Hippocampal formation (tissue), 2 donors: ENCODE data around the gene CAMTA1.

Experiments
- DNase-seq, 2 donors: peaks; one replicate each; lab custom pipeline; 2025; lab: John Stamatoyannopoulos, UW

The CAMTA1 gene

DNA sequence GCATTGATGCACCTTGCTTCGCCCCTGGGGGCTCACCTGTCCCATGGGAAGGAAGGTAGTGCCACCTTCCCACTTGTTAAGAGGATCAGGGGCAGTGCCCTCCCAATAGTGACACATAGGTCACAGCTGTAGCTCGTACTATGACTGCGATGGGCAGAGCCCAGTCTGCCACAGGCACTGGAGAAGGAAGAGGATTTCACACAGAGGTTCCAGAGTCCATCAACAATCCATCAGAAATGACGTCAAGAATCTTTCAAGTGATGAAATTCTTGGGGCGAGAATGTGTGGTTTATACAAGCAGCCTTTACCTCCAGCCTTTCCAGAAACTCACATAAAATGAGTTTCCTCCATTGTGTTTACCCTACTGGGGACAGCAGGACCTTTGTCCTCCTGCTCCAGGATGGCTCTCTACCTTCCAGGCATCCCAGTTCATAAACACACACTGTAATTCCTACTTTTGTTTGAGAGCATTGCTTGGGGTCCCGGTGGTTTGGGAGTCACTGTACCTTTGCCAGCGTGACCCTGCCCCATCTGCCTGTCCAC, 725.2 kb downstream of the CAMTA1 start:
- no peak for DNase-seq

DNA sequence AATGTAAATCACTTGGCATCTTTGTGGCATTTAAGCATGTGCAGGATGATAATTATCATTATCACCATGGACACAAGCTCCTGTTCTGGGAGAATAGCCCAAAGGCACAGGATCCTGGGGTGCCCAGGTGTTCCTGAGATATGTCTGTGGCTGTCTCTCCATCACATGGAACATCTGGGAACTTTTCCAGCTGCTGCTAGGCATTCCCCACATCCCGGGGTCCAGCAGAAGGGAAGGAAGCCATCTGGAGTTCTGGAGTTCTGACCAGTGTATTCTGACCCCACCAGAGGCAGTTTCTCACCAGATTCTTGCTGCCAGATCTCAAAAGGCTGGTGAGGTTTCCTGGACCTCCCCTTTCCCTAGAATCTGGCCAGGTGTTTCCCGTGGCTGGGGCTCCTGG, 726.1 kb downstream of the CAMTA1 start:
- DNase-seq = no peak

DNA sequence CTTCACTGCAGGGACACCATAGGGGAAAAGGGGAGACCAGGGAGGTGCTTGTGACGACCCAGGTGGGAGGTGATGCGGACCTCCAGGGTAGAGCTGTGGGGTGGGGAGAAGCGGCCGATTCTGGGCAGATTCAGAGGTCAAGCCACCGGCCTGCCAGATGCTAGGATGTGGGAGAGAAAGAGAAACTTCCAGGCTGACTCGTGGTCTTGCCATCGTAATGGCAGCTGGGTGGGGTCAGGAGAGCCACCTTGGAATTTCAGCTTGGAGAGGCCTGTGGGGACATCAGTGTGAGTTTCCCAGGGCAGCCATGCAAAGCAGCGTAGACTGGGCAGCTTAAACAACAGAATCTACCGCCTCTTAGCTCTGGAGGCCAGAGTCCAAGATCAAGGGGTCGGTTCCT, 727.8 kb downstream of the CAMTA1 start:
- no peak for DNase-seq

DNA sequence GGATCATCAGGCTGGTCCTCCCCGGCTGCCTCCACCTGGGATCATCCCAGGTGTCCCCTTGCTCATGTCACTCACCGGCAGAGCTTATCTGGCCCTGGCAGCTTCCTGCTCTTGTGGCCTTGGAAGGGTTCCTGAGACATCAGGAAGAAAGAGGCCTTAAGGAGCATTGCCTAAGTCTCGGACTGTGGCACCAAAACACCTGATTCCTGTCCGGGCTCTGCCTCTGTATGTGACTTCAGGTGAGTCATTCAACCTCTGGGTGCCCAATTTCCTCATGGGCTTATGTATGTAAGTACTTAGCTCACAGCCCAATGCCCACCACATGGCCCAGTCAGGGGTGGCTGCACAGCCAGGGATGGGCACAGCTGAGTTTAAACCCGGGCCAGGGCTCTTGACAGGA, 729.9 kb downstream of the CAMTA1 start:
- DNase-seq = no peak

DNA sequence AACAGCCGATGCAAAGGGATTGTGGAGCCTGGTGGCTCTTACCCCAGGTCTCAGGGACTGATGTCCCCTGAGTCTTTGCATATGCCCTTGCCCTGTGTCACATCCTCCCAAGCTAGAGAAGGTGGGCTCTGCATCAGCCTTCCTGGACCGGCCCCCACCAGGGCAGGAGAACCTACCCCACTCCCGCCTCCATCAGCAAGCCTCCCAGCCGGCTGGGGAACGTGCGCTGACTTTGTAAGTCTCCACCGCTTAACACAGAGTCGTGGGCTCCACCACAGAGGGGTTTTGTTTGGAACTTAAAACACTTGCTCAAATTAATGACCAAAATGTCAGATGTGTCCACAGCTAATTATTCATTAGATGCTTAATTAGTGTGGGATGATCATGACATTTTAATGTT, 730.6 kb downstream of the CAMTA1 start:
- no peak for DNase-seq

- no peak for DNase-seq
Measured at GRCh38 chr1:7516341-7516740, 731.1 kb downstream of the CAMTA1 start.

- DNase-seq = no peak
Measured at GRCh38 chr1:7516929-7517328, 731.7 kb downstream of the CAMTA1 start.

DNA sequence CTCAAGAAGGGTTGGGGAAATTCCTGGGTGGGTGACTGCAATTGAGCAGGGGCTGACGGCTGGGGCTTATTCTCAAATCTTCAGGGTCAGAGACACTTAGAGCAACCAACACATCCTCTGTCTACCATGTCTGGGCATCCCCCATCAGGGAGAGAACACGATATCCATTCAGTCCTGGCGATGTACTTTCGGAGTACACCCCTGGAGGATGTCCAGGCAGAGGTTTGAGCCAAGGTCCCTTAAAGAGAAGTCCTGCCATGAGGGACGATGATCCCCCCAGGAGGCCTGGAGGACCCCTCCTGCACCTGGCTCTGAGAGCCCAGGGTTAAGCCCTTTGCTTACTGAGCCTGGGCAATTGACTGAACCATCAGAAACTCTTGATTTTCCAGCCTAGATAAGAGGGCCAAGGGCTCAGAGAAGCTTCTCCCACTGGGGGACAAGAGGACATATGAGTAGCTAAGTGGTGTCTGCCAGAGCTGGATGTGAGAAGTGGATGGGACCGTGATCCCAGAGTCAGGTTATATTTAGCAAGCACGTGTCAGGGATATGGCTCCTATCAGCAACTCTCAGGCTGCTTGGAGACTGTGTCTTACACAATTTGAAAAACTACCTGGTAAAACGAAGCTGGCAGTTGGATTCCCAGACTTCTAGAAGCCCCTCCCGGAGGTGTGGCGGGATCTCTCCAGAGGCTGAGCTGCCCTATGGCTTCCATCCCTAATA, 732.5 kb downstream of the CAMTA1 start:
- DNase-seq = no peak

DNA sequence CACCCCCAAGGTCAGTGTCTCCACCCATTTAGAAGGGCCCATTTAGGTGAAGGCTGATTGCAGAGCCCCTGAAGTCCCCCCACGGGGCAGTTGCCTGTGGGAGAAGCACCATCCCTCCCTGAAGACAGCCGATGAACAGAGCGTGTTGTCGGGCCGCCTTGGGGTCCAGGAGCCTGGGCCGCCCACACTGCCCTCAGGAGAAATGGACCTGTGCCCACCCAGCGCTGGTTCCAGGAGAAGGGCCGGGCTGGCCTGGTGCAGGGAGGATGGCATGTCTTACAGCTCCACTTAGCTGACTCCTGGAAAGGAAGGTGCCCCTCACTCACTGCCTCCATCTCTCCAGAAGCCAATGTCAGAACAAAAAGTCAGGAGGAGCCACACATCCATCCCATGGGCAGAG, 733.2 kb downstream of the CAMTA1 start:
- no peak for DNase-seq

- DNase-seq = no peak
Measured at GRCh38 chr1:7519181-7519860, 734.1 kb downstream of the CAMTA1 start.

GRCh38 chr1:7519861-7520395, 734.7 kb downstream of the CAMTA1 start:
- no peak for DNase-seq

DNA sequence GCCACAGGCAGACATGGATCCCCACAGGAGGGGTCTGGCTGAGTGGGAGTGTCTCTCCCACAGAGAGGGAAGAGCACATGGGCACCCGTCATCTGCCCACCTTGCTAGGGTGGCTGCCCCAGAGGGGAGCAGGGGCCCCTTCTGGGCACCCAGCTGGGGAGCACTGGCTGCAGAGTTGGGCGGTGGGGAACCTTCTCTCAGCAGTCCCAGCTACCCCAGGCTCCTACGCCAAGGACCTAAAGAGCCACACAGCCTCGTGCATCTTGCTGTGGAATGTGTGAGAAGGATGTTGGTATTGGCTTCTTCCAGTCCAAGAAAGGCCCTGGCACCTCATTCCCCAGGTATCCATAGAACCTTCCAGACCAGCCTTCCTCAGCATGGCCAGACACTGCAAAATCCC, 735.2 kb downstream of the CAMTA1 start:
- no peak for DNase-seq

GRCh38 chr1:7524341-7525337, 739.4 kb downstream of the CAMTA1 start:
- no peak for DNase-seq

DNA sequence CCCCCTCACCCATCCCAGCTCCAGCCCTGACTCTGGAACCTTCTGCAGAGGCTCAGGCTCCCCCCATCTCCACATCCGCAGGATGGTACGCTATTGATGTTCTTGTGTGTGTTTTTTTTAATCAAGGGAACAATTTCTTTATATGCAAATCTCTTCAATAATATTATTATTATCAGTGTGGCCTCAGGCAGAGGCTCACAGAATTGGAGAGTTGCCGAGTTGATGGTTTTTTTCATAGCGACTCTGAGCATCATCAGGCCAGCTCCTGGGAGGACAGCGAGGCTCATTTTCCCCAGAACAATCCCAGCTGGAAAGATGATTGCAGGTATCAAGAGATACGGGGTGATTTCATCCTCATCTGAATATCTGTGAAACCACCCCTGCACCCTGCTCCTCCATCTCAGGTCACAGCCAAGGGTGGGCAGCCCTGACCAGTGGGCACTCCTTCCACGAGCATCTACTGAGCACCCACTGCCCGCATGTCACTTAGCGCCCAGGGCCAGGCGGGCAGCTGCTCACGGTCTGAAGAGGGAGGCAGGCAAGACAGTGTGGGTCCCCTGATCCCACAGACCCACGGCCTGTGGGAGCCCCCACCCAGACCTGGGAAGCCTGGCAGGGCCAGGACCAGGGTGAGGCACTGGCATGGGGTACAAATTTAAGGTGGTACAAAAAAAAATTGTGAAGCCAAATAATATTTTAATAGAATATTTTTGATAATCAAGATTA, 740.2 kb downstream of the CAMTA1 start:
- no peak for DNase-seq

- no peak for DNase-seq
Measured at GRCh38 chr1:7526196-7526866, 741.1 kb downstream of the CAMTA1 start.

DNA sequence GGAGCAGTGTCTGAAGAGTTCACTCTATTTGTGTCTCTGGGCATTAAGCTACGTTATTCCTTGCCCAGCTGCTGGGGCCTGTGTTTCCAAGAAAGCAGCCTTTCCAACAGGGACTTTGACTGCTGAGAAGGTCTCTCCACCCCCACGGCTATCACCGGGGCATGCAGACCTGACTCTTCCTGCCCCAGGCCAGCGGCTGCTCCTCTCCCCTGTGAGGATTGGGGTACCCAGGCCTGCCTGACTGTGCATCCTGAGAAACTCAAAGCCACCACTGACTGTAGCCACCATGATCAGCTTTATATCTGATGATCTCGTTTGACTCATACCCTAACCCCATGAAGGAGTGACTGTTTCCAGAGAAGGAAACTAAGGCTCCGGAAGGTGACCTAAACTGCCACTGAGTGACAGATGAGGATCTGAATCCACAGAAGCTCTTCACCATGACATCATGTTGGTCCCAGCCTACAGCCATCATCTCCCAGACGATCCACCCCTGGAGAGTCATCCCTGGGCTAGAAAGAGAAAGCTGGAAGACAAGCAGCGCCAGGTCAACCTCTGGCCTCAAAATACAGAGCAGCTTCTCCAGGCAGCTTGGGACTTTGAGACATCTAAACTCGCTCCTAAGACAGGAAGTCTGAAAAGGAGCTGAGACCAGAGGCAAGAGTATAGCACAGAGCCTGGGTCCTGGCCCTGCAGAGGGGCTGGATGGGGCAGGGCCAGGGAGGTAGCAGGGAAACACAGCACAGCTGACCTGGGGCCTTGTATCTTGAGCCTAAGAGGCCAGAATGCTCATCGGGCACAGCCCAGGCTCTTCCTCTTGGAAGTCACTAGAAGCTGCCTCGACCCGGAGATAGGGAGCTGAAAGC, 741.8 kb downstream of the CAMTA1 start:
- no peak for DNase-seq

DNA sequence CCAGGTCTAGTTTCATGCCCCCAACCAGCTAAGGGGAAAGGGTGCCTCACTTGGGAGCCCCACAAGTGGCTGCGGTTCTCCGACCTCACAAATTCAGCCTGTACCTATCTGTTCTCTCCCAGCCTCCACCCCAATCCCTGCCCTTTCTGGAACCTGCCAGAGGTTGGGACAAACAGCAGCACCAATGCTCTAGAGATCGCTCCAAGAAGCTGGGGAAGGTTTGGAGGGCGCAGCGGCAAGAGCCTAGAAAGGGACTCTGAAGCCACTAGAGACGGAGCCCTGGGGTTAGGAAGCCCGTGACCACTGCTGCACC, 742.4 kb downstream of the CAMTA1 start:
- no peak for DNase-seq

- DNase-seq = no peak
Measured at GRCh38 chr1:7528386-7529198, 743.3 kb downstream of the CAMTA1 start.

DNA sequence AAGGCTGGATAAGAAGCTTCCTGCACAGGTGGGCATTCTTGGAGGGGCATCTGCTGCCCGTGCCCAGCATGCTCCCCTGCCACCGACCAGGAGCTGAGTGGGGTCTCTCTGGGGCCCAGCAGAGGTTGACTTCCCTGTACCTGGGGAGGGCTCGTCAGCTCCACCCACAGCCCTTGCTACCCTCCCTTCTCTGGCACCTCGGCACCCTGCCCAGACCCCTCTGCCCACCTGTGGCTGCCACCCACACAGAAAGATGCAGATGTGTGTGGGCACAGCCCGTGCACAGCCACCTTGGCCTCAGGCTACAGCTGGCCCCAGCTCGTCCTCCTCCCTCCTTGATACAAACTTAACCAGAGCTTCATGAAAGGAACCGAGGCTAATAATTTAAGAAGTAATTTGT, 744.7 kb downstream of the CAMTA1 start:
- no peak for DNase-seq
